ENCODE results near the gene MUC5B.
"Not testable (repeated sequence)": the region's sequence is repeated elsewhere in the genome, so short reads cannot be mapped to it uniquely, and the experiment has no call there.

The MUC5B gene, protein sequence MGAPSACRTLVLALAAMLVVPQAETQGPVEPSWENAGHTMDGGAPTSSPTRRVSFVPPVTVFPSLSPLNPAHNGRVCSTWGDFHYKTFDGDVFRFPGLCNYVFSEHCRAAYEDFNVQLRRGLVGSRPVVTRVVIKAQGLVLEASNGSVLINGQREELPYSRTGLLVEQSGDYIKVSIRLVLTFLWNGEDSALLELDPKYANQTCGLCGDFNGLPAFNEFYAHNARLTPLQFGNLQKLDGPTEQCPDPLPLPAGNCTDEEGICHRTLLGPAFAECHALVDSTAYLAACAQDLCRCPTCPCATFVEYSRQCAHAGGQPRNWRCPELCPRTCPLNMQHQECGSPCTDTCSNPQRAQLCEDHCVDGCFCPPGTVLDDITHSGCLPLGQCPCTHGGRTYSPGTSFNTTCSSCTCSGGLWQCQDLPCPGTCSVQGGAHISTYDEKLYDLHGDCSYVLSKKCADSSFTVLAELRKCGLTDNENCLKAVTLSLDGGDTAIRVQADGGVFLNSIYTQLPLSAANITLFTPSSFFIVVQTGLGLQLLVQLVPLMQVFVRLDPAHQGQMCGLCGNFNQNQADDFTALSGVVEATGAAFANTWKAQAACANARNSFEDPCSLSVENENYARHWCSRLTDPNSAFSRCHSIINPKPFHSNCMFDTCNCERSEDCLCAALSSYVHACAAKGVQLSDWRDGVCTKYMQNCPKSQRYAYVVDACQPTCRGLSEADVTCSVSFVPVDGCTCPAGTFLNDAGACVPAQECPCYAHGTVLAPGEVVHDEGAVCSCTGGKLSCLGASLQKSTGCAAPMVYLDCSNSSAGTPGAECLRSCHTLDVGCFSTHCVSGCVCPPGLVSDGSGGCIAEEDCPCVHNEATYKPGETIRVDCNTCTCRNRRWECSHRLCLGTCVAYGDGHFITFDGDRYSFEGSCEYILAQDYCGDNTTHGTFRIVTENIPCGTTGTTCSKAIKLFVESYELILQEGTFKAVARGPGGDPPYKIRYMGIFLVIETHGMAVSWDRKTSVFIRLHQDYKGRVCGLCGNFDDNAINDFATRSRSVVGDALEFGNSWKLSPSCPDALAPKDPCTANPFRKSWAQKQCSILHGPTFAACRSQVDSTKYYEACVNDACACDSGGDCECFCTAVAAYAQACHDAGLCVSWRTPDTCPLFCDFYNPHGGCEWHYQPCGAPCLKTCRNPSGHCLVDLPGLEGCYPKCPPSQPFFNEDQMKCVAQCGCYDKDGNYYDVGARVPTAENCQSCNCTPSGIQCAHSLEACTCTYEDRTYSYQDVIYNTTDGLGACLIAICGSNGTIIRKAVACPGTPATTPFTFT (N-terminal part only)

DNA sequence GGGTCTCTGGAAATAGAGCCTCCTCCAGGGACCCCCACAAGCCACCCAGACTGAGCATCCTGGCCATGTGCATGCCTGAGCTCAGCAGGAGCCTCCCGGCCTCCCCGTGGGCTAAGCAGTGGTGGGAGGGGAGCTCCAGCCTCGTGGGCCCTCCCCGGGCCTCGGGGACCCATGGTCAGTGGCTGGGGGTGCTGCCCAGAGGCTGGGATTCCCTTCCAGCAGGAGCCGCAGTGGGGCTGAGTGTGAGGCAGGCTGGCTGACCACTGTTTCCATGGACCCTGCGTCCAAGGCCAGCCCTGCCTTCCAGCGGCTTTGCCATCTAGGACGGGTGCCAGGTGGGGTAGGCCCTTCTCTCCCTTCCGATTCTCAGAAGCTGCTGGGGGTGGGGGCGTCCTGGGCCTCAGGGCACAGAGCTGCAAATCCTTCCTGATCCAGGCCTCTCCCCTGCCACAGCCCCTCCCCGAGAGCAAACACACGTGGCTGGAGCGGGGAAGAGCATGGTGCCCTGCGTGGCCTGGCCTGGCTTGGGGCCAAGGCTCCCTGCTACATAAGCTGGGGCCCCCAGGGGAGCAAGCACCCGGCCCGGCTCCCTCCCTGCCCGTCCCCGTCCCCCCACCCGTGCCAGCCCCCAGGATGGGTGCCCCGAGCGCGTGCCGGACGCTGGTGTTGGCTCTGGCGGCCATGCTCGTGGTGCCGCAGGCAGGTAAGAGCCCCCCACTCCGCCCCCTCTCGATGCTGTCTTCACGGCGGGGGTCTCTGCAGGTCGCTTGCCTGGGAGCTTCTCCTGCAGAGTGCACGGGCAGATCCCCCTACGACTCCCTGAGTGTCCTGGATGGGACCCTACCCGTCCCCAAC lies at the start of gene MUC5B:
MUC5B (plus strand) TSS at position 576 of the 855 bp plus-strand sequence; CDS start at position 634, 58 bp downstream.
- DNase-seq (ENCODE audit: low spot score), result no peak

DNA sequence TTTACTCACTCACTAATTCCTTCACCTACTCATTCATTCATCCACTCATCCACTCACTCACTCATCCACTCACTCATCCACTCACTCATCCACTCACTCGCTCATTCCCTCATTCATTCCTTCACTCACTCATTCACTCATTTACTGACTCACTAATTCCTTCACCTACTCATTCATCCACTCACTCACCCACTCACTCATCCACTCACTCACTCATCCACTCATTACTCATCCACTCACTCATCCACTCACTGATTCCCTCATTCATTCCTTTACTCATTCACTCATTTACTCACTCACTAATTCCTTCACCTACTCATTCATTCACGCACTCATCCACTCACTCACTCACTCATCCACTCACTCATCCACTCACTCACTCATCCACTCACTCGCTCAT lies 49.5 kb upstream of the MUC5B start:
- DNase-seq (ENCODE audit: low spot score), result not testable (repeated sequence)

DNA sequence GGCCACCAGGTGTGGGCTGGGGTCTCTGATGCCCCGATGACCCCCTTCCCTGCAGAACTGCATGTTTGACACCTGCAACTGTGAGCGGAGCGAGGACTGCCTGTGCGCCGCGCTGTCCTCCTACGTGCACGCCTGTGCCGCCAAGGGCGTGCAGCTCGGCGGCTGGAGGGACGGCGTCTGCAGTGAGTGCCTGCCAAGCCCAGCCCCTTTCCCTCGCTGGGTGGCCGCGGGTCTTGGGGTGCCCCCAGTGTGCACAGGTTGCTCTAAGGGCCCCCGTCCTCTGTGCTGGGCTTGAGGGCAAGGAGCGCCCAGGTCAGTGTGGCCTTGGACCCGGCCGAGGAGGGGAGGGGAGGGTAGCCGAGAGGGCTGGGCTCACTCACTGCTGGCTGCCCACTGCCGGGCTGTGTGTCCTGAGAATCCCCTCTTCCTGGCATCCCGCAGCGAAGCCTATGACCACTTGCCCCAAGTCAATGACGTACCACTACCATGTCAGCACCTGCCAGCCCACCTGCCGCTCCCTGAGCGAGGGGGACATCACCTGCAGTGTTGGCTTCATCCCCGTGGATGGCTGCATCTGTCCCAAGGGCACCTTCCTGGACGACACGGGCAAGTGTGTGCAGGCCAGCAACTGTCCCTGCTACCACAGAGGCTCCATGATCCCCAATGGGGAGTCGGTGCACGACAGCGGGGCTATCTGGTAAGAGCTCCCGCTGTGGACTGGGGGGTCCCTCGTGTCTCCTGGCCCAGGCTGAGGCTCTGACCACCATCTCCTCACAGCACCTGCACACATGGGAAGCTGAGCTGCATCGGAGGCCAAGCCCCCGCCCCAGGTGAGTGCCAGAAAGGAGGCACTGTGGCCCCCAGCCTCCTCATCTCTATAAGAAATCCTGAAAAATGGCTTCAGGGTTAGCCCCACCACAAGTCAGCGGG lies 48.2 kb upstream of the MUC5B start:
- DNase-seq (ENCODE audit: low spot score), result no peak

DNA sequence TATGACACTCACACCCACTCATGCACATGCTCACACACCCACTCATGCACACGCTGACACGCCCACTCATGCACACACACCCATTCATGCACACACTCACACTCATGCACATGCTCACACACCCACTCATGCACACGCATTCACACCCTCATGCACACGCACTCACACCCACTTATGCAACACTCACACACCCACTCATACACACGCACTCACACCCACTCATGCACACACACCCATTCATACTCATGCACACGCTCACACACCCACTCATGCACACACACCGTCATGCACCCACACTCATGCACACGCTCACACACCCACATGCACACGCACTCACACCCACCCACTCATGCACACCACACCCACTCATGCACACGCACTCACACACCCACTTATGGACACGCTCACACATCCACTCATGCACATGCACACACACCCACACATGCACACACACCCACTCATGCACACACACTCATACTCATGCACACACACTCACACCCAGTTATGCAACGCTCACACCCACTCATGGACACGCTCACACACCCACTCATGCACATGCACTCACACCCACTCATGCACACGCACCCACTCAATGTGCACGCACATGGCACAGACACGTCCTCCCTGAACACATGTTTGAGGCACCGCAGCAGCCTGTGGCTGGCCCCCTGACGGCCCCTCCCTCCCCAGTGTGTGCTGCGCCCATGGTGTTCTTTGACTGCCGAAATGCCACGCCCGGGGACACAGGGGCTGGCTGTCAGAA lies 47.2 kb upstream of the MUC5B start:
- DNase-seq (ENCODE audit: low spot score), result no peak

DNA sequence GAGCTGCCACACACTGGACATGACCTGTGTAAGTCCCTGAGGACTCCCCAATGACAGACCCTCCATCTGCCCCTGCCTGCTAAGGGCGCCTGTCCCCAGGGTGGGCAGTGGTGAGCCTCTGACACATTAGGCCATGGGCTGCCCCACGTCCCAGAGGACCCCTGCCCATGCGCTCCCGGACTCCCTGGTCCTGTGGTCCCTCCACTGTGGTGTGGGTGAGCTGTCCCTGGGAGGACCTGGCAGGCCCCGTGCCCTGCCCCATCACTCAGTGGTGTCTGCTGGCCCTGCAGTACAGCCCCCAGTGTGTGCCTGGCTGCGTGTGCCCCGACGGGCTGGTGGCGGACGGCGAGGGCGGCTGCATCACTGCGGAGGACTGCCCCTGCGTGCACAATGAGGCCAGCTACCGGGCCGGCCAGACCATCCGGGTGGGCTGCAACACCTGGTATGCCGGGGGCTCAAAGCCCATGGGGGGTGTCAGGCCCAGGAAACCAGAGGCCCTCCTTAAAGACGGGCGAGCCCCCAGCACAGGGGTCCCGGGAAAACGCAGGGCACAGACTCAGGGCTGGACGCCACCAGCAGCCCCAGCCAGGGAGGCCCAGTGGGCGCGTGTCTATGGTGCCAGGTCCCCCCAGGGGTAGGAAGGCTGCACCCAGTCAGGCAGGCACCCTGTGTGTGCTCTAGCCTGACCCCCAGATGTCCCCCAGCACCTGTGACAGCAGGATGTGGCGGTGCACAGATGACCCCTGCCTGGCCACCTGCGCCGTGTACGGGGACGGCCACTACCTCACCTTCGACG lies 46.4 kb upstream of the MUC5B start:
- no peak for DNase-seq (ENCODE audit: low spot score)

DNA sequence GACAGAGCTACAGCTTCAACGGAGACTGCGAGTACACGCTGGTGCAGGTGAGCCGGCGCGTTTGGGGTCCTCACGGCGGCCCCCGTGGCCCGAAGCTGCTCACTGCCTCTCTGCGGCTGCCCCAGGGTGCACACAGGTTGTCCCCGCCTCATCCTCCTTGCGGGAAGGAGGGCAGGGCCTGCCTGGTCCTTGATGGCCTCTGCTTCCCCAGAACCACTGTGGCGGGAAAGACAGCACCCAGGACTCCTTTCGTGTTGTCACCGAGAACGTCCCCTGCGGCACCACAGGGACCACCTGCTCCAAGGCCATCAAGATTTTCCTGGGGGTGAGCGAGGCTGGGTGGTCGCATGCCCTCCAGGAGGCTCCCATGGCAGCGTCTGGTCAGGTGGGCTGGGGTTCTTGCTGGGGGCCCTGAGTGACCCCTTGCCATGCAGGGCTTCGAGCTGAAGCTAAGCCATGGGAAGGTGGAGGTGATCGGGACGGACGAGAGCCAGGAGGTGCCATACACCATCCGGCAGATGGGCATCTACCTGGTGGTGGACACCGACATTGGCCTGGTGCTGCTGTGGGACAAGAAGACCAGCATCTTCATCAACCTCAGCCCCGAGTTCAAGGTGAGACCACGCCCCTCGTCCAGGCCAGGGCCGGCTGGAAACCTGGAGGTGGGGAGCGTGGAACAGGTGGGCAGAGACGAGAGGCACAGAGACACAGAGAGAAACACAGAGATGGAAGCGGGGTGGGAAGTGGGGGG lies 45.7 kb upstream of the MUC5B start:
- DNase-seq (ENCODE audit: low spot score), result no peak

DNA sequence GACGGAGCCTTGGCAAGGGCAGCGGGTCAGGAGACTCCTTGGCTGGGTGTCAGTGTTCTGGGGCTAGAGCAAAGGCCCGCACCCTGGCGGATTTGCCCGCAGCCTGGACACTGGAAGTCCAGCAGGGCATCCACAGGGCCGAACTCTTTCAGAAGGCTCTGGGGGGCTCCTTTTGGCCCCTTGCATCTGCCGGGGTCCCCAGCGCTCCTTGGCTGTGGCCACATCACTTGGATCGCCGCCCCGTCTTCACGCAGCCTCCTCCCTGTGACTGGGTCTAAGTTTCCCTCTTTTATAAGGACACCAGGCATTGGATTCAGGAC lies 45.1 kb upstream of the MUC5B start:
- no peak for DNase-seq (ENCODE audit: low spot score)

DNA sequence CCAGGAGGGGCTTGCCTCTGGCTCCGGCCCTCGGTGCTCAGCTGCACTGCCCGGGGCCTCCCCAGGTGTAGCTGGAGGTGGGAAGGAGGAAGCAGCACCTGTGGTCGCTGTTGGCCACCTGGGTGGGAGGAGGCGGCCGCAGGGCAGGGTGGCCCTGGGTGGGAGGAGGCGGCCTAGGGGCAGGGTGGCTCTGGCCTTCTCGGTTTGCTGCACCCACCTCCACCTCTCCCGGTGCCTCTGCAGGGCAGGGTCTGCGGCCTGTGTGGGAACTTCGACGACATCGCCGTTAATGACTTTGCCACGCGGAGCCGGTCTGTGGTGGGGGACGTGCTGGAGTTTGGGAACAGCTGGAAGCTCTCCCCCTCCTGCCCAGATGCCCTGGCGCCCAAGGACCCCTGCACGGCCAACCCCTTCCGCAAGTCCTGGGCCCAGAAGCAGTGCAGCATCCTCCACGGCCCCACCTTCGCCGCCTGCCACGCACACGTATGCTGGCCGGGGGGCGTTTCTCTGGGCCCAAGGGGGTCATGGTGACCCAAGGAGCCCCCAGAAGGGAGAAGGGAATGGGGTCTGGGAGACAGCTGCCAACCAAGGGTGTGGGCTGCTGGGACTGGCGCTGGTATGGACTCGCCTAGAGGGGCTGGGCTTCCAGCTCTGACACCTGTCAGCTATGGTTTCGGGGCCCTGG lies 44.5 kb upstream of the MUC5B start:
- DNase-seq (ENCODE audit: low spot score), result no peak

DNA sequence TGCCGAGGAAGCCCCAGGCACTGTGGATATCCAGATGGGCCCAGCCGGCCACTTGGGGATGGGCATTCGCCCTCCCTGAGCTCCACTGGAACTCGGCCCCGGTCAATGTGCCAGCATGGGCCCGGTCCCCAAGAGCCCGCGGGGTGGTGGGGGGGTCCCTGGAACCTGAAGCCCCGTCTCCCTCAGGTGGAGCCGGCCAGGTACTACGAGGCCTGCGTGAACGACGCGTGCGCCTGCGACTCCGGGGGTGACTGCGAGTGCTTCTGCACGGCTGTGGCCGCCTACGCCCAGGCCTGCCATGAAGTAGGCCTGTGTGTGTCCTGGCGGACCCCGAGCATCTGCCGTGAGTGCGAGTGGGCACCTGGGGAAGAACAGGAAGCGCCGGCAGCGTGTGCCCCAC lies 44.0 kb upstream of the MUC5B start:
- no peak for DNase-seq (ENCODE audit: low spot score)

DNA sequence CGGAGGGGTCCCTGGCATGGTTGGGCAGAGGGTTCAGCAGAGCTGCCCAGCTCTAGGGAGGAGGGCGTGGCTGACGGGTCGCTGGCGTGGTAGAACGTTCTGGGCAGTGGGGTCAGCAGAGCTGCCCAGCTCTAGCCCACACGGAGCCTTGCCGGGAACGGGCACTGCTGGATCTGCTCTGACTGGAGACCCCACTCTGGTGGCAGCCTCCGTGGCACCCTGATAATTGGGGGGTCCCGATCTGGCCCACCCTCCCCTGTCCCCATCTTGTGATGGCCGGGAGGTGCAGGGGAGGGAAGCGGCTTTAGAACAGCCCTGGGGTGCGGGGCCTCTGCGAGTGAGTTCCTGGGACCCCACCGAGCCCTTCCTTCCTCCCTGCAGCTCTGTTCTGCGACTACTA lies 43.2 kb upstream of the MUC5B start:
- DNase-seq (ENCODE audit: low spot score), result no peak

DNA sequence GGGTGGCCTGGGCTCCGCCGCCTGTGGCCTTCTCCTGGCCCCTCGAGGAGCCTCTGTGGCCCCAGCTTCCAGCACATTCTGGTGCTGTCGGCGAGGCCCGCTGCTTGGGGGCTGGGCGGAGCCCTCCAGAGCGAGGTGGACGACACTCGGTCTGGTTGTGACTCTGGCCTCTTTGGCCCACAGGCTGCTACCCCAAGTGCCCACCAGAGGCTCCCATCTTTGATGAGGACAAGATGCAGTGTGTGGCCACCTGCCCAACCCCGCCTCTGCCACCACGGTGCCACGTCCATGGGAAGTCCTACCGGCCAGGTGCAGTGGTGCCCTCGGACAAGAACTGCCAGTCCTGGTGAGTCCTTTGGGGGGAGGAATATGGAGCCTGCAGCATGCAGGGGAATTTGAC lies 42.7 kb upstream of the MUC5B start:
- no peak for DNase-seq (ENCODE audit: low spot score)

DNA sequence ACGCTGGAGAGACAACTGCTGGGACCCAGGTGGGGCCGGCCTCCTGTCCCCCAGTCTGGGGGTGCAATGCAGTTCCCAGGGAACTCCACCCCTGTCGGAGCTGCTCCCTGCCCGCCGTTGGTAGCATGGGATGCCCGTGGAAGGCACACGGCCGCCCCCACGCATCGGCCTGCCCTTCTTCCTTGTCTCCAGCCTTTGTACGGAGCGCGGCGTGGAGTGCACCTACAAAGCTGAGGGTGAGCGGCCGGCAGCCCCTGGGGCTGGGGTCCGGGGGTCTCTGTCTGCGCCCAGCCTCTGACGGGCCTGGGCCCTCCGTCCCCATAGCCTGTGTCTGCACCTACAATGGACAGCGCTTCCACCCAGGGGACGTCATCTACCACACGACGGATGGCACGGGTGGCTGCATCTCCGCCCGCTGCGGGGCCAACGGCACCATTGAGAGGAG lies 41.9 kb upstream of the MUC5B start:
- DNase-seq (ENCODE audit: low spot score), result no peak

DNA sequence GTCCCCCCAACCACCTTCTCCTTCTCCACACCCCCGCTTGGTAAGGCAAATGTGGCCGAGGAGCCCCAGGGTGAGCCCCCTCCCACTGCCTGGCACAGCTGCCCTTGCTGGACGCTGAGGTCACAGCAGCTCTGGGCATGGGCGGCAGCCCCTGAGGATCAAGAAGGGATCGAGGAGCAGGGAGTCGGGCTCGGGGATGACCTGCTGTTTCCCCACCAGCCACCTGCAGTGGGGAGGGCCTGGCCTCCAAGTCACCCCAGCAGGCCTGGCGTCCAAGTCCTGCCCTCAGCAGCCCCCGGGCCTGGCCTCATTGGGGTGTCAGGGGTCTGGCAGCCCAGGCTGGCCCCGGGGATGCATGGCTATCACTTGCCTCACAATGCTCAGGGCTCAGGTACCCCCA lies 41.4 kb upstream of the MUC5B start:
- DNase-seq (ENCODE audit: low spot score), result no peak

DNA sequence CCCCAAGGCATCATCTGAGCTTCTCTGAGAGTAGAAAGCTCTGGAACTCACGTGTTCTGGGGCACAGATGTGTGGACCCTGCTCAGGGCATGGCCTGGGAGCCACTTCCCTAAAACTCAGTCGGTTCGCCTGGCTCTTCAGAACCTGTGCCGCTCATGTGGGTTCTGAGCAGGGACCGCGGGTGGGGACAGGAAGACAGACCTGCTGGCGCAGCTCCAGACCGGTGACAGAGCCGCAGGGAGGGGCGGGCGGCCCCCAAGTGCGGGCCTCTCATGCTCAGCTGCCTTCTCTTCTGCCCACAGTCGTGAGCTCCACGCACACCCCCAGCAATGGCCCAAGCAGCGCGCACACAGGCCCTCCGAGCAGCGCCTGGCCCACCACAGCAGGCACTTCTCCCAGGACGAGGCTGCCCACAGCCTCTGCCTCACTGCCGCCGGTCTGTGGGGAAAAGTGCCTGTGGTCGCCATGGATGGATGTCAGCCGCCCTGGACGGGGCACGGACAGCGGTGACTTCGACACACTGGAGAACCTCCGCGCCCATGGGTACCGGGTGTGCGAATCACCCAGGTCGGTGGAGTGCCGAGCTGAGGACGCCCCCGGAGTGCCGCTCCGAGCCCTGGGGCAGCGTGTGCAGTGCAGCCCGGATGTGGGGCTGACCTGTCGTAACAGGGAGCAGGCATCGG lies 40.9 kb upstream of the MUC5B start:
- no peak for DNase-seq (ENCODE audit: low spot score)

DNA sequence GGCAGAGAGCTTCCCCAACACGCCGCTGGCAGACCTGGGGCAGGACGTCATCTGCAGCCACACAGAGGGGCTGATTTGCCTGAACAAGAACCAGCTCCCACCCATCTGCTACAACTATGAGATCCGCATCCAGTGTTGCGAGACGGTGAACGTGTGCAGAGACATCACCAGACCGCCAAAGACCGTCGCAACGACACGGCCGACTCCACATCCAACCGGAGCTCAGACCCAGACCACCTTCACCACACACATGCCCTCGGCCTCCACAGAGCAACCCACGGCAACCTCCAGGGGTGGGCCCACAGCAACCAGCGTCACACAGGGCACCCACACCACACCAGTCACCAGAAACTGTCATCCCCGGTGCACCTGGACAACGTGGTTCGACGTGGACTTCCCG lies 38.7 kb upstream of the MUC5B start:
- not testable (repeated sequence) for DNase-seq (ENCODE audit: low spot score)

DNA sequence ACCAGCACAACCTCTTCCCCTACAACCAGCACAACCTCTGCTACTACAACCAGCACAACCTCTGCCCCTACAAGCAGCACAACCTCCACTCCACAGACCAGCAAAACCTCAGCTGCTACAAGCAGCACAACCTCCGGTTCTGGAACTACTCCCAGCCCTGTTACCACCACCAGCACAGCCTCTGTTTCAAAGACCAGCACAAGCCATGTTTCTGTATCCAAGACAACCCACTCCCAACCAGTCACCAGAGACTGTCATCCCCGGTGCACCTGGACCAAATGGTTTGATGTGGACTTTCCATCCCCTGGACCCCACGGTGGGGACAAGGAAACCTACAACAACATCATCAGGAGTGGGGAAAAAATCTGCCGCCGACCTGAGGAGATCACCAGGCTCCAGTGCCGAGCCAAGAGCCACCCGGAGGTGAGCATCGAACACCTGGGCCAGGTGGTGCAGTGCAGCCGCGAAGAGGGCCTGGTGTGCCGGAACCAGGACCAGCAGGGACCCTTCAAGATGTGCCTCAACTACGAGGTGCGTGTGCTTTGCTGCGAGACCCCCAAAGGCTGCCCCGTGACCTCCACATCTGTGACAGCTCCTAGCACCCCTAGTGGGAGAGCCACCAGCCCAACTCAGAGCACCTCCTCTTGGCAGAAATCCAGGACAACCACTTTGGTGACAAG lies 34.3 kb upstream of the MUC5B start:
- not testable (repeated sequence) for DNase-seq (ENCODE audit: low spot score)
